MM.1S (cell line): ENCODE results near the gene RHOJ.

Source experiments
- EZH2 ChIP-seq: fragments of 300-600 bp; sonication (generic); optimal IDR thresholded peaks from 2 replicates; pipeline ENCODE3; 2017; ENCODE audit warnings: low read depth, mild to moderate bottlenecking, antibody characterized with exemption, low read length, mixed read lengths
- EZH2phosphoT487 ChIP-seq: fragments of 300-600 bp; sonication (generic); IDR thresholded peaks from 2 replicates; pipeline ENCODE4 v1.6.1; 2018; ENCODE audit warnings: antibody characterized with exemption, low read length
- TF ChIP-seq, protein P1 (sequence below): fragments of 300-600 bp; sonication (generic); IDR thresholded peaks from 2 replicates; pipeline ENCODE4 v1.5.1; 2016; ENCODE audit warnings: antibody characterized with exemption, low read length, mixed read lengths

DNA sequence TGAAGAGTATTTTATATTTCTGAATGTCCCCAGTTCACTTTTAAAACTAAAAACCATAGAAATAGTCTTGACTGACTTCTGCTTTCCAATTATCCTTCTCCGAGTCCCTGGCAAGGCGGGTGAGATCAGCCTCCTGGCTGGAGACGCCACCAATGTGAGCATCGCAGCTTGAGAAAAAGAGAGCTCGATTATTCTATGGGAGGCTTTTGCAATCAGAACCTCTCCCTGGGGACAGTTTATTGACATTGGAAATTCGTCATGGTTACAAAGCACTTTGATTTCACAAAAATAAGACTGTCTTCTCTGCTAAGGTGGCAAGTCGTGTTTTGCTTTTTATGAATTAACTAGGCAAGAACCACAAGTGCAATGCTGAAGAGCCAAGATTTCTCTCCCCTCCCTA lies 138.1 kb downstream of the RHOJ start:
- TF ChIP-seq, protein P1, sequence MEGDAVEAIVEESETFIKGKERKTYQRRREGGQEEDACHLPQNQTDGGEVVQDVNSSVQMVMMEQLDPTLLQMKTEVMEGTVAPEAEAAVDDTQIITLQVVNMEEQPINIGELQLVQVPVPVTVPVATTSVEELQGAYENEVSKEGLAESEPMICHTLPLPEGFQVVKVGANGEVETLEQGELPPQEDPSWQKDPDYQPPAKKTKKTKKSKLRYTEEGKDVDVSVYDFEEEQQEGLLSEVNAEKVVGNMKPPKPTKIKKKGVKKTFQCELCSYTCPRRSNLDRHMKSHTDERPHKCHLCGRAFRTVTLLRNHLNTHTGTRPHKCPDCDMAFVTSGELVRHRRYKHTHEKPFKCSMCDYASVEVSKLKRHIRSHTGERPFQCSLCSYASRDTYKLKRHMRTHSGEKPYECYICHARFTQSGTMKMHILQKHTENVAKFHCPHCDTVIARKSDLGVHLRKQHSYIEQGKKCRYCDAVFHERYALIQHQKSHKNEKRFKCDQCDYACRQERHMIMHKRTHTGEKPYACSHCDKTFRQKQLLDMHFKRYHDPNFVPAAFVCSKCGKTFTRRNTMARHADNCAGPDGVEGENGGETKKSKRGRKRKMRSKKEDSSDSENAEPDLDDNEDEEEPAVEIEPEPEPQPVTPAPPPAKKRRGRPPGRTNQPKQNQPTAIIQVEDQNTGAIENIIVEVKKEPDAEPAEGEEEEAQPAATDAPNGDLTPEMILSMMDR, result no peak
- no peak for TF ChIP-seq EZH2
- no peak for TF ChIP-seq EZH2phosphoT487
